ENCODE measurements around the gene SLC22A14.

DNA sequence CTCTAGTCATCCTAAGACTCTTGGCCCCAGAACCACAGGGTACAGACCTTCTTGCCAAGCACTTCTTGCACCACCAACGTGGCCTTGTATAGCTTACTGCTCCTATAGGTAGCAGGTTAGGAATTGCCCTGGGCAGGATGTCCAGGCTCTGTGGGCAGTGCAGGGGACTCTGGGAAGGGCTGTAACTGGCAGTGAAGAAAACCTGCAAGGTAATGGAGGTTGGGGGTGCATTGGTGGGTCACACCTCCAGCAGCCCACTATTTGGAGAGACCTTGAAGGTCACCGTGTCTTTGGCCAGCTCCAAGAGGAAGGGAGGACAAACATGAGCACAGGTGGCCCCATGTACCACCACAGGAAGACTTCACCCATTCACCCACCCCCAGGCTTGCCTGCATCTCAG is 43.2 kb downstream of the SLC22A14 start:
- TF ChIP-seq, protein P1, sequence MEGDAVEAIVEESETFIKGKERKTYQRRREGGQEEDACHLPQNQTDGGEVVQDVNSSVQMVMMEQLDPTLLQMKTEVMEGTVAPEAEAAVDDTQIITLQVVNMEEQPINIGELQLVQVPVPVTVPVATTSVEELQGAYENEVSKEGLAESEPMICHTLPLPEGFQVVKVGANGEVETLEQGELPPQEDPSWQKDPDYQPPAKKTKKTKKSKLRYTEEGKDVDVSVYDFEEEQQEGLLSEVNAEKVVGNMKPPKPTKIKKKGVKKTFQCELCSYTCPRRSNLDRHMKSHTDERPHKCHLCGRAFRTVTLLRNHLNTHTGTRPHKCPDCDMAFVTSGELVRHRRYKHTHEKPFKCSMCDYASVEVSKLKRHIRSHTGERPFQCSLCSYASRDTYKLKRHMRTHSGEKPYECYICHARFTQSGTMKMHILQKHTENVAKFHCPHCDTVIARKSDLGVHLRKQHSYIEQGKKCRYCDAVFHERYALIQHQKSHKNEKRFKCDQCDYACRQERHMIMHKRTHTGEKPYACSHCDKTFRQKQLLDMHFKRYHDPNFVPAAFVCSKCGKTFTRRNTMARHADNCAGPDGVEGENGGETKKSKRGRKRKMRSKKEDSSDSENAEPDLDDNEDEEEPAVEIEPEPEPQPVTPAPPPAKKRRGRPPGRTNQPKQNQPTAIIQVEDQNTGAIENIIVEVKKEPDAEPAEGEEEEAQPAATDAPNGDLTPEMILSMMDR (conservative IDR thresholded peaks at IDR 0.05; ENCODE audit: low read depth, low read length): no peak
- TF ChIP-seq EZH2 (IDR thresholded peaks at IDR 0.05; ENCODE audit: borderline replicate concordance, low read depth, low read length, poor library complexity, severe bottlenecking): no peak

Measured in A673 (cell line).